SK-N-SH treated with all-trans-retinoic acid at 6 μM for 48 hours (cell line): ENCODE measurements around the gene STIL.
"Not testable (repeated sequence)": the region's sequence is repeated elsewhere in the genome, so short reads cannot be mapped to it uniquely, and the experiment has no call there.

ENCODE experiments used
- ATAC-seq: fragments of 200-7000 bp; cut with Tn5 transposase; 3 replicates; pipeline ENCODE4 v1.9.1; 2020; ENCODE audit warnings: mild to moderate bottlenecking, moderate library complexity
- ARNTL ChIP-seq: fragments of 450-650 bp; formaldehyde crosslinking; IDR thresholded peaks from 2 replicates; pipeline ENCODE4 v1.5.0; 2020; ENCODE audit warnings: low read depth, mild to moderate bottlenecking, moderate library complexity, borderline replicate concordance
- BACH2 ChIP-seq: fragments of 250-450 bp; sonication (Bioruptor Pico); IDR thresholded peaks from 2 replicates; pipeline ENCODE4 v1.9.0; 2021; ENCODE audit warnings: mild to moderate bottlenecking, borderline replicate concordance
- CSDC2 ChIP-seq: fragments of 250-450 bp; sonication (Bioruptor Pico); IDR thresholded peaks from 2 replicates; pipeline ENCODE4 v1.5.0; 2020; ENCODE audit warnings: mild to moderate bottlenecking, moderate library complexity
- ISL1 ChIP-seq: fragments of 250-450 bp; sonication (Bioruptor Pico); IDR thresholded peaks from 2 replicates; pipeline ENCODE4 v2.1.2; 2022; ENCODE audit warnings: mild to moderate bottlenecking, moderate library complexity
- OSR1 ChIP-seq: fragments of 250-450 bp; sonication (Bioruptor Pico); IDR thresholded peaks from 2 replicates; pipeline ENCODE4 v1.8.0; 2022; ENCODE audit warnings: moderate library complexity, mild to moderate bottlenecking, inconsistent platforms
- POU6F1 ChIP-seq: fragments of 250-450 bp; sonication (Bioruptor Pico); IDR thresholded peaks from 2 replicates; pipeline ENCODE4 v1.8.0; 2021; ENCODE audit warnings: low read depth, mild to moderate bottlenecking, moderate library complexity, borderline replicate concordance
- PPARA ChIP-seq: fragments of 250-450 bp; sonication (Bioruptor Pico); IDR thresholded peaks from 2 replicates; pipeline ENCODE4 v1.5.0; 2020; ENCODE audit warnings: mild to moderate bottlenecking, borderline replicate concordance
- RARB ChIP-seq: fragments of 250-450 bp; sonication (Bioruptor Pico); IDR thresholded peaks from 2 replicates; pipeline ENCODE4 v1.8.0; 2021; ENCODE audit warnings: mild to moderate bottlenecking, moderate library complexity
- SNAI2 ChIP-seq: fragments of 250-450 bp; sonication (Bioruptor Pico); IDR thresholded peaks from 2 replicates; pipeline ENCODE4 v1.5.0; 2020; ENCODE audit warnings: mild to moderate bottlenecking, moderate library complexity
- TCF4 ChIP-seq: fragments of 250-450 bp; sonication (Bioruptor Pico); IDR thresholded peaks from 2 replicates; pipeline ENCODE4 v1.8.0; 2021; ENCODE audit warnings: mild to moderate bottlenecking, moderate library complexity, borderline replicate concordance
- TOX ChIP-seq: fragments of 250-450 bp; sonication (Bioruptor Pico); IDR thresholded peaks from 2 replicates; pipeline ENCODE4 v1.8.0; 2021; ENCODE audit warnings: mild to moderate bottlenecking, moderate library complexity, borderline replicate concordance
- TSHZ2 ChIP-seq: fragments of 250-450 bp; sonication (Bioruptor Pico); IDR thresholded peaks from 2 replicates; pipeline ENCODE4 v1.5.0; 2020; ENCODE audit warnings: mild to moderate bottlenecking, moderate library complexity
- ZFP3 ChIP-seq: fragments of 250-450 bp; sonication (Bioruptor Pico); IDR thresholded peaks from 2 replicates; pipeline ENCODE4 v1.5.0; 2020; ENCODE audit warnings: mild to moderate bottlenecking, moderate library complexity
- ZFP30 ChIP-seq: fragments of 450-650 bp; formaldehyde crosslinking; IDR thresholded peaks from 2 replicates; pipeline ENCODE4 v1.5.0; 2022; ENCODE audit warnings: mild to moderate bottlenecking, moderate library complexity
- ZNF565 ChIP-seq: fragments of 450-650 bp; formaldehyde crosslinking; conservative IDR thresholded peaks from 2 replicates; pipeline ENCODE4 v1.5.0; 2020; ENCODE audit warnings: low read depth, mild to moderate bottlenecking, moderate library complexity
- ZNF70 ChIP-seq: fragments of 450-650 bp; formaldehyde crosslinking; IDR thresholded peaks from 2 replicates; pipeline ENCODE4 v1.5.0; 2020; ENCODE audit warnings: mild to moderate bottlenecking, moderate library complexity
- ZNF8 ChIP-seq: fragments of 450-650 bp; formaldehyde crosslinking; IDR thresholded peaks from 2 replicates; pipeline ENCODE4 v1.5.0; 2020; ENCODE audit warnings: mild to moderate bottlenecking, moderate library complexity
- TF ChIP-seq, protein P1 (sequence below): fragments of 250-450 bp; sonication (Bioruptor Pico); IDR thresholded peaks from 2 replicates; pipeline ENCODE4 v1.5.1; 2020; ENCODE audit warnings: low read depth, mild to moderate bottlenecking, moderate library complexity
- TF ChIP-seq, protein P2 (sequence below): fragments of 250-450 bp; sonication (Bioruptor Pico); IDR thresholded peaks from 2 replicates; pipeline ENCODE4 v1.5.1; 2021; ENCODE audit warnings: mild to moderate bottlenecking, moderate library complexity
- TF ChIP-seq, protein P3 (sequence below): fragments of 250-450 bp; sonication (Bioruptor Pico); IDR thresholded peaks from 2 replicates; pipeline ENCODE4 v1.8.0; 2020; ENCODE audit warnings: mild to moderate bottlenecking, moderate library complexity, borderline replicate concordance

The STIL gene

GRCh38 chr1:47347735-47348134 is 33.8 kb upstream of the STIL start:
- TF ChIP-seq ZFP30, result no peak
- TF ChIP-seq ZNF565 (CRISPR knock-in tag), result no peak
- no peak for TF ChIP-seq ZFP3 (CRISPR knock-in tag)
- TF ChIP-seq BACH2 (CRISPR knock-in tag), result no peak
- no peak for TF ChIP-seq OSR1 (CRISPR knock-in tag)
- TF ChIP-seq, protein P1, sequence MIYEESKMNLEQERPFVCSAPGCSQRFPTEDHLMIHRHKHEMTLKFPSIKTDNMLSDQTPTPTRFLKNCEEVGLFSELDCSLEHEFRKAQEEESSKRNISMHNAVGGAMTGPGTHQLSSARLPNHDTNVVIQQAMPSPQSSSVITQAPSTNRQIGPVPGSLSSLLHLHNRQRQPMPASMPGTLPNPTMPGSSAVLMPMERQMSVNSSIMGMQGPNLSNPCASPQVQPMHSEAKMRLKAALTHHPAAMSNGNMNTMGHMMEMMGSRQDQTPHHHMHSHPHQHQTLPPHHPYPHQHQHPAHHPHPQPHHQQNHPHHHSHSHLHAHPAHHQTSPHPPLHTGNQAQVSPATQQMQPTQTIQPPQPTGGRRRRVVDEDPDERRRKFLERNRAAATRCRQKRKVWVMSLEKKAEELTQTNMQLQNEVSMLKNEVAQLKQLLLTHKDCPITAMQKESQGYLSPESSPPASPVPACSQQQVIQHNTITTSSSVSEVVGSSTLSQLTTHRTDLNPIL, result no peak
- TF ChIP-seq, protein P2, sequence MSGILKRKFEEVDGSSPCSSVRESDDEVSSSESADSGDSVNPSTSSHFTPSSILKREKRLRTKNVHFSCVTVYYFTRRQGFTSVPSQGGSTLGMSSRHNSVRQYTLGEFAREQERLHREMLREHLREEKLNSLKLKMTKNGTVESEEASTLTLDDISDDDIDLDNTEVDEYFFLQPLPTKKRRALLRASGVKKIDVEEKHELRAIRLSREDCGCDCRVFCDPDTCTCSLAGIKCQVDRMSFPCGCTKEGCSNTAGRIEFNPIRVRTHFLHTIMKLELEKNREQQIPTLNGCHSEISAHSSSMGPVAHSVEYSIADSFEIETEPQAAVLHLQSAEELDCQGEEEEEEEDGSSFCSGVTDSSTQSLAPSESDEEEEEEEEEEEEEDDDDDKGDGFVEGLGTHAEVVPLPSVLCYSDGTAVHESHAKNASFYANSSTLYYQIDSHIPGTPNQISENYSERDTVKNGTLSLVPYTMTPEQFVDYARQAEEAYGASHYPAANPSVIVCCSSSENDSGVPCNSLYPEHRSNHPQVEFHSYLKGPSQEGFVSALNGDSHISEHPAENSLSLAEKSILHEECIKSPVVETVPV (CRISPR knock-in tag), result no peak
- TF ChIP-seq POU6F1, result no peak
- no peak for TF ChIP-seq ZNF70
- TF ChIP-seq TCF4 (CRISPR knock-in tag), result no peak
- TF ChIP-seq PPARA, result no peak
- TF ChIP-seq ISL1 (CRISPR knock-in tag), result no peak
- no peak for TF ChIP-seq RARB (CRISPR knock-in tag)
- TF ChIP-seq ARNTL (CRISPR knock-in tag), result no peak
- no peak for TF ChIP-seq CSDC2 (CRISPR knock-in tag)
- TF ChIP-seq, protein P3, sequence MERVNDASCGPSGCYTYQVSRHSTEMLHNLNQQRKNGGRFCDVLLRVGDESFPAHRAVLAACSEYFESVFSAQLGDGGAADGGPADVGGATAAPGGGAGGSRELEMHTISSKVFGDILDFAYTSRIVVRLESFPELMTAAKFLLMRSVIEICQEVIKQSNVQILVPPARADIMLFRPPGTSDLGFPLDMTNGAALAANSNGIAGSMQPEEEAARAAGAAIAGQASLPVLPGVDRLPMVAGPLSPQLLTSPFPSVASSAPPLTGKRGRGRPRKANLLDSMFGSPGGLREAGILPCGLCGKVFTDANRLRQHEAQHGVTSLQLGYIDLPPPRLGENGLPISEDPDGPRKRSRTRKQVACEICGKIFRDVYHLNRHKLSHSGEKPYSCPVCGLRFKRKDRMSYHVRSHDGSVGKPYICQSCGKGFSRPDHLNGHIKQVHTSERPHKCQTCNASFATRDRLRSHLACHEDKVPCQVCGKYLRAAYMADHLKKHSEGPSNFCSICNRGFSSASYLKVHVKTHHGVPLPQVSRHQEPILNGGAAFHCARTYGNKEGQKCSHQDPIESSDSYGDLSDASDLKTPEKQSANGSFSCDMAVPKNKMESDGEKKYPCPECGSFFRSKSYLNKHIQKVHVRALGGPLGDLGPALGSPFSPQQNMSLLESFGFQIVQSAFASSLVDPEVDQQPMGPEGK (CRISPR knock-in tag), result no peak
- no peak for TF ChIP-seq TSHZ2
- no peak for TF ChIP-seq TOX
- TF ChIP-seq ZNF8, result no peak
- no peak for TF ChIP-seq SNAI2 (CRISPR knock-in tag)
- TF ChIP-seq, all 23 proteins: peak for 0
- ATAC-seq, result no peak

GRCh38 chr1:47346979-47347378 is 33.0 kb upstream of the STIL start:
- not testable (repeated sequence) for ATAC-seq

DNA sequence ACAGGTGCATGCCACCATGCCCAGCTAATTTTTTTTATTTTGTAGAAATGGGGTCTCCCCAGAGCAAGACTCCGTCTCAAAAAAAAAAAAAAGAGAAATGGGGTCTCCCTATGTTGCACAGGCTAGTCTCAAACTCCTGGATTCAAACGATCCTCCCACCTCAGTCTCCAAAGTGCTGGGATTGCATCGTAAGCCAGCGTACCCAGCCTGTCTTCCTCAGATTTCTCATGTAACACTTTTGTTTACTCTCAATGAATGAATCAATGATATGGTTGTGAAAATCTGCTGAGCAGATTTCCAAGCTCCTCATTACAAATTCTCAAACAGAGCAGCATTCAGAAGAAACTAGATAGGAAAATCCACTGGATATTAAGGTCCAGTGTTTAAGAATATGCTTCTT is 26.3 kb upstream of the STIL start:
- TF ChIP-seq, protein P1, result no peak
- TF ChIP-seq RARB (CRISPR knock-in tag) (no peak), TCF4 (CRISPR knock-in tag) (no peak)
- TF ChIP-seq, protein P2 (CRISPR knock-in tag), result no peak
- no peak for ATAC-seq
